Stimulated activated CD8-positive, alpha-beta memory T cell treated with anti-CD3 and anti-CD28 coated beads, Interleukin-12 subunit alpha, Interleukin-12 subunit beta, amount 100 ng/mL, for 1 hour (primary cell): Measurements from ENCODE around the gene SHROOM1.
"Not testable (repeated sequence)": the region's sequence is repeated elsewhere in the genome, so short reads cannot be mapped to it uniquely, and the experiment has no call there.

Source experiments
- DNase-seq: peaks from one replicate; pipeline ENCODE4 v3.0.0-alpha.2; 2020; ENCODE audit warnings: low read depth

Gene SHROOM1

DNA sequence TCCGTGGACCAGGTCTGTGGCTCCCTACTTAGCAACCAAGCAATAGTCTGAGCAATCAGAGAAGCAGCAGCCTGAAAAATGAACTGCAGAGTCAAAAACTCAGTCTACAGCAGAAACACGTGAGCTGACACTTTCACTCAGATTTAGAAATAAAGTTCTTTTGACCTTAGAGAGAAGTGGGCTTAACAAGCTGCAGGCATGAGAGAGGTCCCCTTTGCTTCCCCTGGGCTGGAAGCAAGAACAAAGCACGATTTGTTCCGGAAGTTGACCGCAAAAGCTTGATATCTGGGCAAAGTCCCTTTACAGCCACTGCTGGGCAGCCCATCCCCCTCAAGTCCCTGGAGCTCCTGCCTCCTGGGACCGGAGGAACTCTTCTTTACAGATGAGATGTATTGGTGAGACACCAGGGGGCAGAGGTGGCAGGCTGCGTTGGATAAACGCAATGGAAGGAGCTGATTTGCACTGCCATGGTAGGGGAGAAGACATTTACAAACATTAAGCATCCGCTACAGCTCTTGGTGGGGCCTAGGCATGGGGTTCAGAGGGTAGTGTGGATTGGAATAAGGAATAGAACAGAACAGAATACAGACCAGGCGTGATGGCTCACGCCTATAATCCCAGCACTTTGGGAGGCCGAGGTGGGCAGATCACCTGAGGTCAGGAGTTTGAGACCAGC, 23.1 kb downstream of the SHROOM1 start:
- DNase-seq: no peak

DNA sequence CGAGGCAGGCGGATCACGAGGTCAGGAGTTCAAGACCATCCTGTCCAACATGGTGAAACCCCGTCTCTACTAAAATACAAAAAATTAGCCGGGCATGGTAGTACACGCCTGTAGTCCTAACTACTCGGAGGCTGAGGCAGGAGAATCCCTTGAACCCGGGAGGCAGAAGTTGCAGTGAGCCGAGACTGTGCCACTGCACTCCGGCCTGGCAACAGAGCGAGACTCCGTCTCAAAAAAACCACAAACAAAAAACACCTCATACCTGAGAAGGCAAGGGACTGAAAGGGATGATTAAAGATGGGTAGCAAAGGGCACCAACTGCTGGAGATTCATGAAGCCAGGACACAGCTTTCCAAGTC, 23.7 kb downstream of the SHROOM1 start:
- not testable (repeated sequence) for DNase-seq

DNA sequence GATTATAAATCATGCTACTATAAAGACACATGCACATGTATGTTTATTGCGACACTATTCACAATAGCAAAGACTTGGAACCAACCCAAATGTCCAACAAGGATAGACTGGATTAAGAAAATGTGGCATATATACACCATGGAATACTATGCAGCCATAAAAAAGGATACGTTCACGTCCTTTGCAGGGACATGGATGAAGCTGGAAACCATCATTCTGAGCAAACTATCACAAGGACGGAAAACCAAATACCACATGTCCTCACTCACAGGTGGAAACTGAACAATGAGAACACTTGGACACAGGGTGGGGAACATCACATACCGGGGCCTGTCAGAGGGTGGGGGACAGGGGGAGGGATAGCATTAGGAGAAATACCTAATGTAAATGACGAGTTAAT, 24.6 kb downstream of the SHROOM1 start:
- DNase-seq: not testable (repeated sequence)

- not testable (repeated sequence) for DNase-seq
Observed at GRCh38 chr5:132804219-132804618, 26.2 kb downstream of the SHROOM1 start.

DNA sequence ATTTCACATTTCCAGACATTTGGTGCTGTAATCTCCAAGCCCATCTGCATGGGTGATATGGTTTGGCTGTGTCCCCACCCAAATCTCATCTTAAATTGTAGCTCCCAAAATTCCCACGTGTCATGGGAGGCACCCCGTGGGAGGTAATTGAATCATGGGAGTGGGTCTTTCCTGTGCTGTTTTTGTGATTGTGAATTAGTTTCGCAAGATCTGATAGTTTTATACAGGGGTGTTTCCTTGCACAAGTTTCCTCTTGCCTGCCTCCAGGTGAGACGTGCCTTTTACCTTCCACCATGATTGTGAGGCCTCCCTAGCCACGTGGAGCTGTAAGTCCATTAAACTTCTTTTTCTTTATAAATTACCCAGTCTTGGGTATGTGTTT, 27.8 kb downstream of the SHROOM1 start:
- DNase-seq: not testable (repeated sequence)

GRCh38 chr5:132802044-132802684, 28.3 kb downstream of the SHROOM1 start:
- DNase-seq: no peak

GRCh38 chr5:132800545-132800944, 29.9 kb downstream of the SHROOM1 start:
- DNase-seq: no peak

- no peak for DNase-seq
Observed at GRCh38 chr5:132799392-132799791, 31.1 kb downstream of the SHROOM1 start.

- no peak for DNase-seq
Observed at GRCh38 chr5:132797651-132798050, 32.8 kb downstream of the SHROOM1 start.

DNA sequence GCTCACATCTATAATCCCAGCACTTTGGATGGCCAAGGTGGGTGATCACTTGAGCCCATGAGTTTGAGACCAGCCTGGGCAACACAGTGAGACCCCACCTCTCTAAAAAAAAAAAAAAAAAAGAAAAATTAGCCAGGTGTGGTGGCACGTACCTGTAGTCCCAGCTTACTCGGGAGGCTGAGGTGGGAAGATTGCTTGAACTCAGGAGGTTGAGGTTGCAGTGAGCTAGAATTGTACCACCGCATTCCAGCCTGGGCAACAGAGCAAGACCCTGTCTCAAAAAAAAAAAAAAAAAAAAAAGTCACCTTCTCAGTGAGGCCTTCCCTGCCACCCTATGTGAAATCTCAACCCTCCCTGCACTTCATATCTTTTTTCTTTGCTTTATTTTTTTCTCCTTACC, 39.4 kb downstream of the SHROOM1 start:
- DNase-seq: no peak

DNA sequence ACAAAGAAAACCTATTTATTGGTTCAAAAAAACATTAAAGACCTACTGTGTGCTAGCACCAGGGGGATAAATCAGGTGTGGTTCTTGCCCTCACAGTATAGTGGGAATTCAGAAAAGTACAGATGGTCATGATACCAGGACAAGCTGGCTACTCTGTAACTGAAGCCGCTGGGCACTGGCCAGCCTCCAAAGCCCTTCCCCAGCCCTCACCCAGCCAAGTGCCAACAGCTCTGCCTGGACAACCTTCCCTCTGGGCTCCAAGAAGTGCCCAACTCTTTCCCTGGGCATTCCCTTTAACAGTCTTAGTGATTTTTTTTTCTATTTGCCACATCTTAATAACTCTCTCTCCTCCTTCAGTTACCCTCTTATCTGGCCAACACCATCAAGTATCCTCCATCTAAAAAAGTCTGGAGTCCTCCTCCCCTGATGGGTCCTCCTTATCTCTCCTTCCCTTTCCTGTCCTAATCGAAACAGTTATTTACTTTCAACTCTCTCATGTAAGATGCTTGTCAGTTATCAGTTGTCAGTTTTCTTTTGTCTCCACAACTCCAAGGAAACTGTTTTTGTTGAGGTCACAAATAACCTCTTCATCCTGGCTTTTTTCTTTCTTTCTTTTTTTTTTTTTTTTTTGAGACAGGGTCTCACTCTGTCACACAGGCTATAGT, 40.1 kb downstream of the SHROOM1 start:
- DNase-seq: no peak

DNA sequence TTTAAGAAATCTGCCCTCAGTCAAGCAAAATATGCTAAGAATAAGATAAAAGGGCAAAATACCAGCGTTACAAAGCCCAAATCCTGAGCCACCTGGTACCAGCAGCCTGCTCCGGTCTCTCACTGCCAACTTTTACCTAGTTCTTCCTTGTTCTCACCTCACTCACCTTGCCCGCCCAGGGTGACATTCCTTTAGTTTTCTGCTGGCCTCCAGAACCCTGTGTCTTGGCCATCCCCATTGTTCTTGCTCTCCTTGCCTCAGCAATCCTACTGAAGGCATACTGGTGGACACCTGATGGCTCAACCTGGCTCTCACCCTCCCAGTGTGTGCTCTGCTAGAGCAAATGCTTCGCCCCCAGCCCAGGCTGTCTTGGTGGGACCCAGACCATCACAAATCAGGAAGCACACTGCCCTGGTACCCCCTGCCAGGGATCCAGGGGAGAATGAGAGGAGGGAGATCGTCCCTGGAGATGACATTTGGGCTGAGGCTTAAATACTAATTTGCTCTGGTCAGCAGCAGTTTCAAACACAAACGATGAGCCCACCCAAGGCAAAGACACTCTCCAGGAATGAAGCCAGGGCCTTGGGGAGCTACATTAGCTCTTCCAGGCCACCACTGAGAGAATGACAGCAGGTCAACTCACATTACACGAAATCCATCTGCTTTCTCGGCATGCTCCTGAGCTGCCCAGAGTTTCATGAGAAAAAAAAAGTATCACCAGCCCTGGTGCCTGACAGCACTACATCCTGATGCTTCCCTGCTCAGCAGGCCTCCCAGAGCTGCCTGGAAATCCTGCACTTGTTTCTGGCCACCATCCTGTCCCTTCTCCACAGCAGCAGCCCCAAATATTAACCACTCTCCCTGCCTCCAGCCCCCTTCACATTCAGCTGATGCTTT, 41.2 kb downstream of the SHROOM1 start:
- no peak for DNase-seq

DNA sequence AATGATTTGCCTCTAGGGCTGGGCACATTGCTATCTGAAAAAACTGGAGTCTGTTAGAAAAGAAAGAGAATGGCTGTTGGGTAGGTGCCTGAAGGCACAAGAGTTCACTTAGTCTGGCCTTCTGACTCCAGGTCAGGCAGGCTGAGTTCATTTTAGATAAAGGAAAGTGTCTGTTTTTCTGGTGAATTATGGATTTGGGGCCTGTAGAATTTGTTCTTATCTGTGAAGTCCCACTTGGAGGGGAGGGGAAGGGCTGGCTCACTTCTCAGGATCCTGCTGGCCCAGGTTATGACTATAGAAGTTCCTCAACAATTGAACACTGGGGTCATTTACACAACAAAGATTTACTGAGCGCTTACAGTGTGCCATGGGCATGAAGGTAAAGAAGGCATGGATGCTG, 41.9 kb downstream of the SHROOM1 start:
- no peak for DNase-seq

GRCh38 chr5:132787076-132787475, 43.4 kb downstream of the SHROOM1 start:
- no peak for DNase-seq

GRCh38 chr5:132785864-132786263, 44.6 kb downstream of the SHROOM1 start:
- no peak for DNase-seq

DNA sequence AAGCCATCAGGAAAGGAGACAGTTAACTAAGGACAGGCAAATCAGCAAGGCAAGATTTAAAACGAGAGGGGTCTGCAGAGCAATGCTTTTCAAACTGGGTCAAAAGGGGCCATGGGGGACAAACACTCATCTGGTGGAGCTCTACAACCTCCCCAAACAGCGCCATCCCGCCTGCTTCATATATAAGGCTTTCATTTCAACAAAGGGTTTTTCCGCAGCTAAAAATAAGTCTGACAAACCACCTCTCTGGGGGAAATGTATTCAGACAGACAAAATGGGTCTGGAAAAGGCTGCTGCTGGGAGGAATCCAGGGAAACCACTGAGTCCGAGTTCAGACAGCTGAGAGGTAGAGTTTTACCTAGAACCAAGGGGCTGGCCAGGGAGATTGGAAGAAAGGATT, 45.1 kb downstream of the SHROOM1 start:
- no peak for DNase-seq

GRCh38 chr5:132782101-132782500, 48.3 kb downstream of the SHROOM1 start:
- DNase-seq: no peak

GRCh38 chr5:132781029-132781428, 49.4 kb downstream of the SHROOM1 start:
- no peak for DNase-seq

GRCh38 chr5:132780577-132780976, 49.9 kb downstream of the SHROOM1 start:
- no peak for DNase-seq

- no peak for DNase-seq
Observed at GRCh38 chr5:132779961-132780360, 50.5 kb downstream of the SHROOM1 start.

DNA sequence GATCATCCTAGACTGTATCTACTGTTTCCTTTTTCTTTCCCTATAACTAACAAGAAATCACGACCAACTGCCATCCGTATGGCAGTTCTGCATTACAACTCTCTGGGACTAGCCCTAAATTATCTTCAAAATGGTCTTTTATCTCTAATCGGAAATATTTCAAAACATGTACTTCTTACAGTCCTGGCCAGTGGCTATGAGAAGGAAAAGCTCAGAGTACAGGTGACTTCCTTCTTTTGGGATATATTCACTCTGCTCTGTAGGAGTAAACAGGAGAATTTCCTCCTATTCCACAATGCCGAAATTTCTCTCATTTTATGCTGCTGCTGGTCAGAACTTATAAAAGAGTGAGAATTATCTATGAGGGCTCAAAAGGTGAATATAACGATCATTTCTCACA, 51.6 kb downstream of the SHROOM1 start:
- no peak for DNase-seq

DNA sequence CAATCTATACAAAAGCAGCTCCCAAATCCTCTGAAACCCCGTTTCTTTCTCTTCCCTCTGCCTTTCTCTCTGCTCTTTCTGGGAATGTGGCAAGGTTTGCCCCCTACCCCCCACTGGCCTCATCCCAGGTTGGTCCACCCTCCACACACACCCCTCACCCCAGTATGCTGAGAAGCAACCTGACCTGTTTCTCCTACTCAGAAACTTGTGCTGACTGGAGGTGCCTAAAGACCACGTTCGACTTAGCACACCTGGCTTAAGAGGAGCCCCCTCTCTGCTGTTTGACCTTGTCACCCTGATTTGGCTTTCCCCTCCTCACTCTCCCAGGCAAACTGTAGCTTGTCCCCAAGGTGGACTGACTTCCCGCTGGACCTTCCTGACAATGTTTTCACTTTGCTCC, 52.3 kb downstream of the SHROOM1 start:
- DNase-seq: no peak
